ENCODE results near the gene CDC25B. TPM values are rescaled to one million over a fixed set of nuclear protein-coding genes. Genes with fewer than 3 reads are reported as not detected.
A peak's percentile ranks its signal among the peaks of the same experiment; 100 is the strongest.

The CDC25B gene
- total and polyA plus RNA-seq, 2 of the 13 experiments (the other 11 are each of a cell fraction or from before 2014, with no cell fraction given), result 14.5 to 19.4 TPM

GRCh38 chr20:3811467-3812258, 15.6 kb downstream of the CDC25B start (continued):
- TF ChIP-seq ZNF567 (CRISPR knock-in tag; IDR thresholded peaks at IDR 0.05; ENCODE audit: borderline replicate concordance) (no peak; the same call in 1 of the 2 replicates), MTF1 (CRISPR knock-in tag; IDR thresholded peaks at IDR 0.05) (0 out of 2 replicates have a peak, but pooled peaks have one; percentile 33), SAFB2 (CRISPR knock-in tag; IDR thresholded peaks at IDR 0.05; ENCODE audit: borderline replicate concordance, low read depth) (no peak; the same call in 1 of the 2 replicates), SIX4 (CRISPR knock-in tag; IDR thresholded peaks at IDR 0.05) (peak; percentile 45; the same call in 1 of the 2 replicates), ZNF607 (CRISPR knock-in tag; IDR thresholded peaks at IDR 0.05; ENCODE audit: borderline replicate concordance) (peak; percentile 99), NFIB (CRISPR knock-in tag; IDR thresholded peaks at IDR 0.05; ENCODE audit: borderline replicate concordance) (no peak), GRHL1 (CRISPR knock-in tag; conservative IDR thresholded peaks at IDR 0.05) (no peak), ZNF543 (CRISPR knock-in tag; IDR thresholded peaks at IDR 0.05) (peak; percentile 95), HNRNPUL1 (IDR thresholded peaks at IDR 0.05; ENCODE audit: low read depth, low read length) (no peak), RARG (CRISPR knock-in tag; IDR thresholded peaks at IDR 0.05; ENCODE audit: low read depth) (no peak), PAF1 (CRISPR knock-in tag; IDR thresholded peaks at IDR 0.05) (no peak), CEBPZ (IDR thresholded peaks at IDR 0.05; ENCODE audit: low read length) (no peak), ZNF350 (CRISPR knock-in tag; IDR thresholded peaks at IDR 0.05; ENCODE audit: borderline replicate concordance, low read depth) (peak; percentile 91), ATF1 (CRISPR knock-in tag; IDR thresholded peaks at IDR 0.05) (no peak; the same call in 1 of the 2 replicates), KMT2A (CRISPR knock-in tag; IDR thresholded peaks at IDR 0.05) (peak; percentile 50; the same call in 1 of the 2 replicates), ZNF160 (CRISPR knock-in tag; IDR thresholded peaks at IDR 0.05) (peak; percentile 84; the same call in 1 of the 2 replicates), XBP1 (CRISPR knock-in tag; IDR thresholded peaks at IDR 0.05) (no peak; the same call in 1 of the 2 replicates), MTA1 (CRISPR knock-in tag; IDR thresholded peaks at IDR 0.05; ENCODE audit: borderline replicate concordance) (peak; percentile 97; the same call in 1 of the 2 replicates), ATF6 (CRISPR knock-in tag; conservative IDR thresholded peaks at IDR 0.05) (peak; percentile 76; the same call in 1 of the 2 replicates), TSC22D2 (CRISPR knock-in tag; IDR thresholded peaks at IDR 0.05; ENCODE audit: borderline replicate concordance) (peak; percentile 98), CCDC6 (CRISPR knock-in tag; IDR thresholded peaks at IDR 0.05) (peak; percentile 96; the same call in 1 of the 2 replicates)

Measured in HepG2 (cell line).